ENCODE data around the gene SEC14L5. TPM values are rescaled to one million over a fixed set of nuclear protein-coding genes. Genes with fewer than 3 reads are reported as not detected.
"Not testable (repeated sequence)": the region's sequence is repeated elsewhere in the genome, so short reads cannot be mapped to it uniquely, and the experiment has no call there.

Gene SEC14L5
- total RNA-seq, 1 donor from 2014 or later, result 0.41 TPM

DNA sequence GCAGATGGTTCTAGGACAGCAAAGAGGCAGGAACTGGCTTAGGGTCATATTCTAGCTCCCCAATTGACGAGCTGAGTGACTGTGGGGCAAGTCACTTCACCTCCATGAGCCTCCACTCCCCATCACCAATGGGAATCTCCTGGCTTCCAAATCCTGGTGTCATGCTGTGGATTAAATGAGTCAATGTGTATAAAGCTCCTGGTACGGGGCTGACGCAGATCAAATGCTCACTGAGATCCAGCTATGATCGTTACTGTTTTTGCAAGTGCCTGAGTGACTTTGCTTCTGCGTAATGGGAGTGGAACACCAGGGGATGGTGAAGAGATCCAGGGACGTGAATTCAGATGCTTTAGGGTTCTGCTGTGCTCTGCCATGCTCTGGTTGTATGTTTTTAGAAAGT is 2.4 kb downstream of the SEC14L5 start:
- Histone ChIP-seq H3K9me3 (ENCODE audit: low read depth) (no peaks in the 10 kb centered on the region), H3K4me3 (no peak overlapping the region), H3K27me3 (peaks cover 23% of the 10 kb centered on the region), H2AFZ (replicated peaks) (no peak overlapping the region), H3K79me2 (ENCODE audit: low read depth) (no peaks in the 10 kb centered on the region), H3K4me2 (no peak overlapping the region), H3K36me3 (no peaks in the 10 kb centered on the region), H3K27ac (no peak overlapping the region), H4K20me1 (ENCODE audit: low read depth) (peaks cover 11% of the 10 kb centered on the region), H3K9ac (no peak overlapping the region), H3F3A (ENCODE audit: low read depth) (peaks cover 4% of the 10 kb centered on the region), H3K4me1 (no peaks in the 10 kb centered on the region)
- no peak overlapping the region for H3K4me3 Mint-ChIP-seq
- H3K9me3 Mint-ChIP-seq, result no peaks in the 10 kb centered on the region
- no peak for DNase-seq (ENCODE audit: low spot score)
- no peak overlapping the region for H3K27ac Mint-ChIP-seq
- peaks cover 12% of the 10 kb centered on the region for H3K27me3 Mint-ChIP-seq (ENCODE audit: insufficient read depth, low read depth)
- no peaks in the 10 kb centered on the region for H3K36me3 Mint-ChIP-seq
- H3K4me1 Mint-ChIP-seq, result peaks cover 11% of the 10 kb centered on the region
- TF ChIP-seq EZH2phosphoT487 (IDR thresholded peaks at IDR 0.05) (no peak), EZH2 (IDR thresholded peaks at IDR 0.05) (no peak)
- TF ChIP-seq, protein P1, sequence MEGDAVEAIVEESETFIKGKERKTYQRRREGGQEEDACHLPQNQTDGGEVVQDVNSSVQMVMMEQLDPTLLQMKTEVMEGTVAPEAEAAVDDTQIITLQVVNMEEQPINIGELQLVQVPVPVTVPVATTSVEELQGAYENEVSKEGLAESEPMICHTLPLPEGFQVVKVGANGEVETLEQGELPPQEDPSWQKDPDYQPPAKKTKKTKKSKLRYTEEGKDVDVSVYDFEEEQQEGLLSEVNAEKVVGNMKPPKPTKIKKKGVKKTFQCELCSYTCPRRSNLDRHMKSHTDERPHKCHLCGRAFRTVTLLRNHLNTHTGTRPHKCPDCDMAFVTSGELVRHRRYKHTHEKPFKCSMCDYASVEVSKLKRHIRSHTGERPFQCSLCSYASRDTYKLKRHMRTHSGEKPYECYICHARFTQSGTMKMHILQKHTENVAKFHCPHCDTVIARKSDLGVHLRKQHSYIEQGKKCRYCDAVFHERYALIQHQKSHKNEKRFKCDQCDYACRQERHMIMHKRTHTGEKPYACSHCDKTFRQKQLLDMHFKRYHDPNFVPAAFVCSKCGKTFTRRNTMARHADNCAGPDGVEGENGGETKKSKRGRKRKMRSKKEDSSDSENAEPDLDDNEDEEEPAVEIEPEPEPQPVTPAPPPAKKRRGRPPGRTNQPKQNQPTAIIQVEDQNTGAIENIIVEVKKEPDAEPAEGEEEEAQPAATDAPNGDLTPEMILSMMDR (IDR thresholded peaks at IDR 0.05), result no peak

GRCh38 chr16:4962716-4963115 is 4.6 kb downstream of the SEC14L5 start:
- Mint-ChIP-seq H3K9me3 (no peaks in the 10 kb centered on the region), H3K4me3 (no peak overlapping the region), H3K27ac (no peak overlapping the region), H3K27me3 (ENCODE audit: insufficient read depth, low read depth) (peaks cover 6% of the 10 kb centered on the region), H3K4me1 (peaks cover 7% of the 10 kb centered on the region), H3K36me3 (no peaks in the 10 kb centered on the region)
- H3K27me3 ChIP-seq, result peaks cover 23% of the 10 kb centered on the region
- H3K79me2 ChIP-seq (ENCODE audit: low read depth), result no peaks in the 10 kb centered on the region
- H4K20me1 ChIP-seq (ENCODE audit: low read depth), result peaks cover 7% of the 10 kb centered on the region
- no peak overlapping the region for H3K9ac ChIP-seq
- no peak overlapping the region for H3K4me2 ChIP-seq
- peaks cover 4% of the 10 kb centered on the region for H3F3A ChIP-seq (ENCODE audit: low read depth)
- H3K36me3 ChIP-seq, result no peaks in the 10 kb centered on the region
- DNase-seq (ENCODE audit: low spot score), result no peak
- H3K9me3 ChIP-seq (ENCODE audit: low read depth), result no peaks in the 10 kb centered on the region
- TF ChIP-seq, protein P1 (IDR thresholded peaks at IDR 0.05), result no peak
- no peak overlapping the region for H3K27ac ChIP-seq
- no peaks in the 10 kb centered on the region for H3K4me1 ChIP-seq
- no peak overlapping the region for H3K4me3 ChIP-seq
- no peak overlapping the region for H2AFZ ChIP-seq (replicated peaks)

DNA sequence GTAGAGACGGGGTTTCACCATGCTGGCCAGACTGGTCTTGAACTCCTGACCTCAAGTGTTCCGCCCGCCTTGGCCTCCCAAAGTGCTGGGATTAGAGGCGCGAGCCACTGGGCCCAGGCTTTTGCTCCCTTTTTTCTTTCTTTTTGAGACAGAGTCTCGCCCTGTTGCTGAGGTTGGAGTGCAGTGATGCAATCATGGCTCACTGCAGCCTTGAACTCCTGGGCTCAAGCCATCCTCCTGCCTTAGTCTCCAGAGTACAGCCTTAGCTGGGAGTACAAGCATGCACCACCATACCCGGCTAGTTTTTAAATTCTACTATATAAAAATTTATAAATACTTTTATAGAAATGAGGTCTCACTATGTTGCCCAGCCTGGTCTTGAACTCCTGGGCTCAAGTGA is 5.4 kb downstream of the SEC14L5 start:
- not testable (repeated sequence) for H4K20me1 ChIP-seq (ENCODE audit: low read depth); H3K27ac Mint-ChIP-seq; H3K79me2 ChIP-seq (ENCODE audit: low read depth); H3K9ac ChIP-seq; H3K4me2 ChIP-seq; H3K4me3 Mint-ChIP-seq; H3K27ac ChIP-seq; H3K4me1 ChIP-seq; H3K9me3 Mint-ChIP-seq; H3K27me3 Mint-ChIP-seq (ENCODE audit: insufficient read depth, low read depth); H3K36me3 Mint-ChIP-seq; H3K4me1 Mint-ChIP-seq; DNase-seq (ENCODE audit: low spot score); H3K9me3 ChIP-seq (ENCODE audit: low read depth); H2AFZ ChIP-seq (replicated peaks); H3K4me3 ChIP-seq; H3K36me3 ChIP-seq
- Histone ChIP-seq H3K27me3 (peaks cover 21% of the 10 kb centered on the region), H3F3A (ENCODE audit: low read depth) (peaks cover 11% of the 10 kb centered on the region)

- peaks cover 16% of the 10 kb centered on the region for H4K20me1 ChIP-seq (ENCODE audit: low read depth)
- no peak overlapping the region for H3K4me3 ChIP-seq
- no peaks in the 10 kb centered on the region for H3K9me3 Mint-ChIP-seq
- no peaks in the 10 kb centered on the region for H3K36me3 ChIP-seq
- H3K27me3 ChIP-seq, result no peaks in the 10 kb centered on the region
- peaks cover 7% of the 10 kb centered on the region for H3K27me3 Mint-ChIP-seq (ENCODE audit: insufficient read depth, low read depth)
- H3K4me1 Mint-ChIP-seq, result peaks cover 22% of the 10 kb centered on the region
- no peak overlapping the region for H3K9ac ChIP-seq
- no peaks in the 10 kb centered on the region for H3K36me3 Mint-ChIP-seq
- no peak overlapping the region for H2AFZ ChIP-seq (replicated peaks)
- no peak overlapping the region for H3K4me2 ChIP-seq
- H3K27ac Mint-ChIP-seq, result no peak overlapping the region
- DNase-seq (ENCODE audit: low spot score), result no peak
- H3K9me3 ChIP-seq (ENCODE audit: low read depth), result no peaks in the 10 kb centered on the region
- H3K79me2 ChIP-seq (ENCODE audit: low read depth), result no peaks in the 10 kb centered on the region
- no peak overlapping the region for H3K4me3 Mint-ChIP-seq
- no peak overlapping the region for H3K27ac ChIP-seq
- peaks cover 35% of the 10 kb centered on the region for H3F3A ChIP-seq (ENCODE audit: low read depth)
- no peak for TF ChIP-seq EZH2phosphoT487 (IDR thresholded peaks at IDR 0.05)
- TF ChIP-seq, protein P1 (IDR thresholded peaks at IDR 0.05), result no peak
- no peak for TF ChIP-seq EZH2 (IDR thresholded peaks at IDR 0.05)
- peaks cover 26% of the 10 kb centered on the region for H3K4me1 ChIP-seq
Measured at GRCh38 chr16:4966736-4967453, 8.8 kb downstream of the SEC14L5 start.

DNA sequence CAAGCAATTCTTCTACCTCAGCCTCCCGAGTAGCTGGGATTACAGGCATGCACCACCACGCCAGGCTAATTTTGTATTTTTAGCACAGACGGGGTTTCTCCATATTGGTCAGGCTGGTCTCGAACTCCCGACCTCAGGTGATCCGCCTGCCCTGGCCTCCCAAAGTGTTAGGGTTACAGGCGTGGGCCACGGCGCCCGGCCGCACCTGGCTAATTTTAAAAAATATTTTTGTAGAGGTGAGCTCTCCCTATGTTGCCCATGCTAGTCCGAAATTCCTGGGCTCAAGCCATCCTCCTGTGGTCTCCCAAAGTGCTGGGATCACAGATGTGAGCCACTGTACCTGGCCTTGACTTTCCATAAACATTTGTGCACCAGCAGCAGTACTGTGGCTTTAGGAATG is 10.1 kb downstream of the SEC14L5 start:
- not testable (repeated sequence) for H2AFZ ChIP-seq (replicated peaks); H3K36me3 Mint-ChIP-seq; H3K27ac ChIP-seq; H3K27me3 ChIP-seq; DNase-seq (ENCODE audit: low spot score); H3K9ac ChIP-seq; H3K4me3 Mint-ChIP-seq; H3K27ac Mint-ChIP-seq; H3K36me3 ChIP-seq; H3K79me2 ChIP-seq (ENCODE audit: low read depth); H3K9me3 Mint-ChIP-seq; H3K9me3 ChIP-seq (ENCODE audit: low read depth)
- Histone ChIP-seq H3K4me3 (peak overlapping the region; percentile 26), H3K4me2 (peak overlapping the region; percentile 74), H3F3A (ENCODE audit: low read depth) (peaks cover 35% of the 10 kb centered on the region), H4K20me1 (ENCODE audit: low read depth) (peaks cover 16% of the 10 kb centered on the region), H3K4me1 (peaks cover 26% of the 10 kb centered on the region)
- Mint-ChIP-seq H3K27me3 (ENCODE audit: insufficient read depth, low read depth) (peaks cover 13% of the 10 kb centered on the region), H3K4me1 (peaks cover 25% of the 10 kb centered on the region)

All from neural progenitor cell (in vitro differentiated cells).